ENCODE results near the gene BBS4.

Gene BBS4

DNA sequence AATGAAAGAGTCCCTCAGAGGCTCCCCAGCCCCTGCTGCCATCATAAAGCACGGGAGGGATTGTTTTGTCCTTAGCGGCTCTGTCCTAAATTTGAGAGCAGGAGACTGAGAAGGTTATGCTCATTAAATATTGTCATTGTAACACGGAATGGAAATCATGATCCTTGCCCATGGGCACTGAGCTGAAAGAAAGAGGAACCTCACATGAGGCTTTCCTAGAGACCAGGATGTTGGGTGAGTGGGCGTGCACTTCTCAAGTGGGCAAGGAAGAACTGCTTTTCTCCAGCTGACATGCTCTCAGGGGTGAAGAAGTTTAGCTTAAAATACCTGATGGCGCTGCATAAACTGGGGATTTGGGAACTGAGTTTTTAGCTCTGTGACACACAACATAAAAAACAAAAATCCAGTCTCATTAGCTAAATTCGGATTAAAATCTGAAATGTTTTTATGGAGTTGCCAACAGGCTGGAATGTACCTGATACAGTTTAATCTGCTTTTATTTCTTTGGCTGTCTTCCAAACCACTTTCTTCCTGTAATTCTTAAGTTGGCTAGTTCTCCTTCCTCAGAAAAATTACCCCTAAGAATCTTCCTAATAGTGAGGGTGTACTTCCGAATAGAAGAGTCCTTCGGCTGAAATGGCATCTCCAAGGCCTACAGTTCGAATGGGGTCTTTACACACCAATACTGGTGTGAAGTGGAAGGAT lies 65.9 kb downstream of the BBS4 start:
- no peak for DNase-seq (ENCODE audit: low read depth in 1 of 2, low spot score in 1 of 2)
- in situ Hi-C loops (cut with HindIII; ENCODE audit: low pct_unique_long_range_greater_than_20kb, low sequenced_read_pairs), result no loop called here

DNA sequence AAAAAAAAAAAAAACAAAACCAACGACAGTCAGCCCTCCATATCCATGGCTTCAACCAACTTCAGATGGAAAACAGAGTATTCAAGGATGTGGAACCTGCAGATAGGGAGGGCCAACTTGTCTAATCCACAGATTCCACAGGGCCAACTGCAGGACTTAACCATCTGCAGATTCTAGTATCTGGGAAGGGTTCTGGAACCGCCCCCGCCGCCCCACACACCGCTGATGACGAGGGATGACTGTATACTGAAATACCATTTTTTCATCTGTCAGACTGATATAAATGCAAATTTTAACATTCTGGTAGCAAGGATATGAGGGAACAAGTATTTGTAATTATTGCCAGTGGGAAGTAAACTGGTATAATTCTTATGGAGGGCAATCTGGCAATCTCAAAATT lies 68.1 kb downstream of the BBS4 start:
- in situ Hi-C loops (cut with HindIII; ENCODE audit: low pct_unique_long_range_greater_than_20kb, low sequenced_read_pairs), result no loop called here
- no peak for DNase-seq (ENCODE audit: low read depth in 1 of 2, low spot score in 1 of 2)

More for the DNA sequence above, 65.9 kb downstream of the BBS4 start:
- TF ChIP-seq JUND (IDR thresholded peaks at IDR 0.05; ENCODE audit: low read depth), result no peak

DNA sequence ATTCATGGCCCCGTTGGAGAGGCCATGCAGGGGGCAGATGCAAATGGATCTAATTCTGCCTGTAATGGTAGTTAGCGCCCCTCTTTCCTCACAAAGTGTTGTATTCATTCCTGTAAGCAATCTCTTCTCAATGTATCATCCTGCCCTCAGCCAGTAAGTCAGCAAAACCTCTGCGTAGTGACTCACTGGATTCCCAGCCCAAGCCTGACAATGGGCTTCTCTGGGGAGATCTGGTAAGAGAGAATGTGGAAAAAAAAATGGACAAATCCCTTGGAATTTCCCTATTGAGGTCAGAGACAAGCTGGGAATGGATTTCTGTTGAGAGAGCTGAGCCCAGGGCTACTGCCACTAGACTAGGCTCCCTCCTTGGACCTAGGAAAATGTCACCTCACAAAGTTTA lies 72.2 kb downstream of the BBS4 start:
- no peak for TF ChIP-seq JUND (IDR thresholded peaks at IDR 0.05; ENCODE audit: low read depth)
- in situ Hi-C loops (cut with HindIII; ENCODE audit: low pct_unique_long_range_greater_than_20kb, low sequenced_read_pairs), result no loop called here
- no peak for DNase-seq (ENCODE audit: low read depth in 1 of 2, low spot score in 1 of 2)

More for the DNA sequence above, 68.1 kb downstream of the BBS4 start:
- no peak for TF ChIP-seq JUND (IDR thresholded peaks at IDR 0.05; ENCODE audit: low read depth)

DNA sequence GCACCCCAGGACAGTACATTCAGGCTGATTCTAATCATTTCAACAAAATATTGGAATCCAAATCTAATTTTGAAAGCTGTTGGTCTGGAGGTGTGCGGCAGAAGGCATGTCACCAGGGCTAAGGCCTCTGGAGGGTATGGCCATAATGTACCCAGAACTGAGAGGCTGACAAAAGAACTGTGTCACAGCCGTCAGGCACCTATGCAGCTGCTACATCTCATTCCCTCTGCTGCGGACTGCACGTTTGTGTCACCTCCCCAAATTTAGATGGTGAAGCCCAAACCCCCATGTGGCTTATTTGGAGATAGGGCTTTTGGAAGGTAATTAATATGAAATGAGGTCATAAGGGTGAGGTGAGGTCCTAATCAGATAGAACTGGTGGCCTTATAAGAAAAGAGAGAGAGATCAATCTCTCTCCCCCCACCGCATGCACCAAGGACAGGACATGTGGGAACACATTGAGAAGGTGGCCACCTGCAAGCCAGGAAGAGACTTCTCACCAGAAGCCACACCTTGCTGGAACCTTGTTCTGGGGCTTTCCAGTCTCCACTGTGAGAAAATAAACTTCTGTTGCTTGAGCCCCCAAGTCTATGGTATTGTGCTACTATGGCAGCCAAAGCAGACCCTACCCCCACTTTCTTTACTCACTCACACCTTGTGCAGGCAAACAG lies 74.7 kb downstream of the BBS4 start:
- no peak for TF ChIP-seq JUND (IDR thresholded peaks at IDR 0.05; ENCODE audit: low read depth)
- no peak for DNase-seq (ENCODE audit: low read depth in 1 of 2, low spot score in 1 of 2)

DNA sequence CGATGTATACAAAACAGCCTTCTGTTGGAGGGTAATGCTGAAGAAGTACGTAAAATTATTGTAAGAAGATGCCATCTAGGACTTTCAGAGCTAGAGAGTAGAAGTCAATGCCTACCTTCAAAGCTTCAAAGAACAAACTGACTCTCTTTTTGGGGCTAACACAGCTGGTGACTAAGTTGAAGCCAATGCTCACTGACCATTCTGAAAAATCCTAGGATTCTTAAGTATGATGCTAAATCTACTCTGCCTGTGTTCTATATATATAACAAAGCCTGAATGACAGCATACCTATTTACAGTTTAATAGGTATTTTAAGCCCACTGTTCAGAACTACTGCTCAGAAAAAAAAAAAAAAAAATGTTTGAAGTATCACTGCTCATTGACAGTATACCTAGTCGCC lies 78.6 kb downstream of the BBS4 start:
- no peak for DNase-seq (ENCODE audit: low read depth in 1 of 2, low spot score in 1 of 2)
- in situ Hi-C loops (cut with HindIII; ENCODE audit: low pct_unique_long_range_greater_than_20kb, low sequenced_read_pairs), result no loop called here

More for the DNA sequence above, 74.7 kb downstream of the BBS4 start:
- in situ Hi-C loops (cut with HindIII; ENCODE audit: low pct_unique_long_range_greater_than_20kb, low sequenced_read_pairs), result no loop called here

DNA sequence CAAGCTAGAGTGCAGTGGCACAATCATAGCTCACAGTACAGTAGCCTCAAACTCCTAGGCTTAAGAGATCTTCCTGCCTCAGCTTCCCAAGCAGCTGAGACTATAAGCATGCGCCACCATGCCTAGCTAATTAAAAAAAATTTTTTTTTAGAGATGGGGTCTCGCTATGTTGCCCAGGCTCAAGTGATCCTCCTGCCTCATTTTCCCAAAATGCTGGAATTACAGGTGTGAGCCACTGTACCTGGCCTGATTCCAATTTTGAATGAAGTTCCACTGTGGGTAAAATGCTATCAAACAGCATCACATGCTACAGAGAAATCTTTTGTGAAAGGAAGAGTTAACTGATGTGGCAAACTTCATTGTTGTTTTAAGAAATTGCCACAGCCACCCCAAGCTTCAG lies 80.0 kb downstream of the BBS4 start:
- in situ Hi-C loops (cut with HindIII; ENCODE audit: low pct_unique_long_range_greater_than_20kb, low sequenced_read_pairs), result no loop called here
- no peak for TF ChIP-seq JUND (IDR thresholded peaks at IDR 0.05; ENCODE audit: low read depth)
- no peak for DNase-seq (ENCODE audit: low read depth in 1 of 2, low spot score in 1 of 2)

More for the DNA sequence above, 78.6 kb downstream of the BBS4 start:
- no peak for TF ChIP-seq JUND (IDR thresholded peaks at IDR 0.05; ENCODE audit: low read depth)

DNA sequence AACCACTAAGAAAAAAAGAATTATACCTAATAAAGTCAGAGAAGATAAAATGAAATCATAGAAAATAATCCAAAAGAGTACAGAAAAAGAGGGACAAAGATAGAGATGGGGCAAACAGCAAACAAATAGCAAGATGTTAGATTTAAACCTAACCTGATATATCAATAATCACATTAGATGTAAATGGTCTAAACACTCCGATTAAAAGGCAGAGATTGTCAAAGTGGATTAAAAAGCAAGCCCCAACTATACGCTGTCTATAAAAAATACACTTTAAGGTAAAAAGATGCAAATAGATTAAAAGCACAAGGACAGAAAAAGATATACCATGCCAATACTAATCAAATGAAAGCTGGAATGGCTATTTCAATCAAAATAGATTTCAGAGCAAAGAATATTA lies 80.8 kb downstream of the BBS4 start:
- DNase-seq (ENCODE audit: low read depth in 1 of 2, low spot score in 1 of 2), result no peak
- in situ Hi-C loops (cut with HindIII; ENCODE audit: low pct_unique_long_range_greater_than_20kb, low sequenced_read_pairs), result no loop called here
- TF ChIP-seq JUND (IDR thresholded peaks at IDR 0.05; ENCODE audit: low read depth), result no peak

DNA sequence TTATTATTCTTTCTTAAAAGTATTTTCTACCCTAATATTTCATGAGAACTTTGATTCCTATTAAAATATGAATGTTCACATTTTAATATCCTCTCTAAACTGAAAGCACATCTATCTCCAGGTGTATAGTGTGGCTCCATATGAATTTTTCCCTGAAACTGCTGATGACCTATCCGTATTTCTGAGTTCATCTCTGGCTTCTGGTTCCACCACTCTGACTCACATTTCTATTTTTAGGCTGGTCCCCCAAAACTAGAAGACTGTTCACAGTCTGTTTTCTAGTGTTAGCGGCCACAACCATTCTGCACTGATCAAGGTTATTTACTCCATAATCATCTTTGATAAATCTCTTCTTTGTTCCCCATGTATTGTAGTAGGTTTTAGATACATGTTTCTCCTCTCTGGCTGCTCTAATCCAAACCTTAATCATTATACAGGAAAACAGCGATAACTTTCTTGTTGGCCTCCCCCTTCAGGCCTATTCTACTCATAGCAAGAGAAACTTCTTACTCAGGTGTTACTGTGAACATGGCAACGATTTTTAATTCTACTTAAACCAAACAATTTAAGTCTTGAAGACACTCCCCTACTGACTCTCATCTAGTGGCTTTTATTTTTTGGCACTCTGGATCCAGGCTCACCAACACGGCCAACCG lies 84.8 kb downstream of the BBS4 start:
- DNase-seq (ENCODE audit: low read depth in 1 of 2, low spot score in 1 of 2), result no peak
- in situ Hi-C loops (cut with HindIII; ENCODE audit: low pct_unique_long_range_greater_than_20kb, low sequenced_read_pairs), result no loop called here
- TF ChIP-seq JUND (IDR thresholded peaks at IDR 0.05; ENCODE audit: low read depth), result no peak

DNA sequence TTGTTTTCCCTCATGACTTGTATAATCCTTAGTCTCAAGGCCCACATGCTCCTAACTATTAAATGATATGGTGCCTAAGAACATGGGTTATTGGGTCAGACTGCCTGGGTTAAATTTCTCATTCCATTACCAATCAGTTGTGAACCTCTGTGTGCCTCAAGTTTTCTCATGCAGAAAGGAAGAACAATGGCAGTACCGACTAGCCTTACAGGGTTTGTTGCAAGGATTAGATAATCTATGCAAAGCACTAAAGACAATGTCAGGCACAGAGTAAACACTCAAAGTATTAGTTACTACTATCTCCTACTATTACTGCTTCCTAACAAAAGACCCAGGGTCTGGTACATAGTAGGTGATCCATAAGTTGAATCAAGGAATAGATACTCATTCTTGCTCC lies 85.3 kb downstream of the BBS4 start:
- DNase-seq (ENCODE audit: low read depth in 1 of 2, low spot score in 1 of 2), result no peak
- in situ Hi-C loops (cut with HindIII; ENCODE audit: low pct_unique_long_range_greater_than_20kb, low sequenced_read_pairs), result no loop called here
- no peak for TF ChIP-seq JUND (IDR thresholded peaks at IDR 0.05; ENCODE audit: low read depth)

DNA sequence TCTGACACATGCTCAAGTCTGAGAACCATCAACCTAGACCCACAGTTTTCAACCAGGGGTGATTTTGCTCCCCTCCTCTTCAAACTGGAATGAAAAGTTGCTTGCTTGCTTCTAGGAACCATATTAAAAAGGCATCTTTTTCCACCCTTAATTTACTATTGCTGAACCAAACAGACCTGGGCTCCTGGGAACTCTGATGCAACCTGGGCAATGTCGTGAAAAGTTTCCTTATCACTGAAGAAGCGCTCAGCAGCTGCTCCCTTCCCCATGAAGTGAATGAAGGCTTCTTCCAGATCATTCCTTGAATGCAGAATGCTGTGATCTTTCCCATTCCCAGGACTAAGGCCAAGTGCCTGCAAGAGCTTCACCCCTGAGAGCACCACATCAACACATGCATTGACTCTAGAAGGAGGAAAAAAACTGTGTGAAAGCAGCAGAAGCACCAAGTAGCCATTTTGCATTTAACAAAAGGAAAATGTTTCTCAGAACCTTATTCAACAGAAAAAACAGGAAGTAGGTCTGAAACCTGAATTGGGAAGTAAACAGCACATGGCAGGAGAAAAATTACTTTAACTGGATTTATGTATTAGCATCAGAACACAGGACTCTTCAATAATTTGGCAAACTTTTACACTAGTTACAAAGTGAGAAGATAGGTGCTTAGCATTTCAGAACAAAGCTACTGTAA lies 88.8 kb downstream of the BBS4 start:
- DNase-seq (ENCODE audit: low read depth in 1 of 2, low spot score in 1 of 2), result no peak
- no peak for TF ChIP-seq JUND (IDR thresholded peaks at IDR 0.05; ENCODE audit: low read depth)
- in situ Hi-C loops (cut with HindIII; ENCODE audit: low pct_unique_long_range_greater_than_20kb, low sequenced_read_pairs), result no loop called here

DNA sequence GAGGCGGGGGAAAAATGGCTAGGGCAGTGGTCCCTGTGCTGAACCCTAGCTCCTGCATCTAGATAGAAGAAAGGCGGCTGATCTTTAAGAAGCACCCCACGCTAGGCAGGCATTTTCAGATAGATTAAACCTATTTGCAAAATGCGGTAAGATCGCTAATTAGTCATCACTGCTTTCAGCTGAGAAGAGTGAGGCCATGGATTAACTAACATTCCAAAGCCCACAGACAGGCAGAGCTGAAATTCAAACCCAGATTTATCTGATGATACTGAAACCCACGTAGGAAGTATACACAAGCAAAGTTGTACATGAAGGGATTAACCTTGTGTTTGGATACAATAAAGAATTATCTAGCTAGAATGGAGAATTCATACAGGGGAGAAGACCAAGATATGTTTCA lies 92.8 kb downstream of the BBS4 start:
- in situ Hi-C loops (cut with HindIII; ENCODE audit: low pct_unique_long_range_greater_than_20kb, low sequenced_read_pairs), result no loop called here
- no peak for TF ChIP-seq JUND (IDR thresholded peaks at IDR 0.05; ENCODE audit: low read depth)
- no peak for DNase-seq (ENCODE audit: low read depth in 1 of 2, low spot score in 1 of 2)

DNA sequence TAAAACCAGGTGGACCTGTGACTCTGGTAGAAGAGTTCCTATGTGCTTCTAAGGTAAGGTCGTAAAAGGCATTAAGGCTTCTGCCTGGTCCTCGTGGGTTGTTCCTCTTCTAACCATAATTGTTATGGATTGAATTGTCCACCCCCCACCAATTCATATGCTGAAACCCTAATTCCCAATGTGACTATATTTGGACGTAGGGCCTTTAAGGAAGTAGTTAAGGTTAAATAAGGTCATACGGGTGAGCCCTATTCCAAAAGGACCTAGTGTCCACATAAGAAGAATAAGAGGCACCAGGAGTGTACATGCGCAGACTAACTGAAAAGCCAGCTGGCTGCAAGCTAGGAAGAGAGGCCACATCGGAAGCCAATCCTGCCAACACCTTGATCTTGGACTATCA lies 95.6 kb downstream of the BBS4 start:
- no peak for DNase-seq (ENCODE audit: low read depth in 1 of 2, low spot score in 1 of 2)
- in situ Hi-C loops (cut with HindIII; ENCODE audit: low pct_unique_long_range_greater_than_20kb, low sequenced_read_pairs), result no loop called here

More for the DNA sequence above, 95.6 kb downstream of the BBS4 start:
- TF ChIP-seq JUND (IDR thresholded peaks at IDR 0.05; ENCODE audit: low read depth), result no peak

Measured in T47D (cell line).